Osteocyte (in vitro differentiated cells): ENCODE results near the gene CCDC141. TPM values are rescaled to one million over a fixed set of nuclear protein-coding genes. Genes with fewer than 3 reads are reported as not detected.

Experiments
- DNase-seq: peaks from one replicate; pipeline ENCODE4 v3.0.0; 2021; ENCODE audit warnings: mixed read lengths; ENCODE audit not compliant: unreplicated experiment; ENCODE audit errors: extremely low spot score
- H3K27ac Mint-ChIP-seq: one replicate; pipeline ENCODE4 v1.8.0; 2021; ENCODE audit warnings: mild to moderate bottlenecking, mixed read lengths; ENCODE audit not compliant: unreplicated experiment
- H3K27me3 Mint-ChIP-seq: one replicate; pipeline ENCODE4 v1.8.0; 2021; ENCODE audit warnings: mixed read lengths; ENCODE audit not compliant: unreplicated experiment
- H3K36me3 Mint-ChIP-seq: one replicate; pipeline ENCODE4 v1.8.0; 2021; ENCODE audit warnings: mixed read lengths; ENCODE audit not compliant: unreplicated experiment
- H3K4me1 Mint-ChIP-seq: one replicate; pipeline ENCODE4 v1.8.0; 2021; ENCODE audit warnings: mixed read lengths; ENCODE audit not compliant: unreplicated experiment
- H3K4me3 Mint-ChIP-seq: one replicate; pipeline ENCODE4 v1.8.0; 2021; ENCODE audit warnings: mild to moderate bottlenecking, moderate library complexity, mixed read lengths; ENCODE audit not compliant: unreplicated experiment
- H3K9me3 Mint-ChIP-seq: one replicate; pipeline ENCODE4 v1.8.0; 2021; ENCODE audit warnings: mixed read lengths; ENCODE audit not compliant: unreplicated experiment
- CTCF ChIP-seq: fragments of 200-600 bp; sonication (generic); IDR thresholded peaks from 2 replicates; pipeline ENCODE4 v1.5.0; 2021; ENCODE audit warnings: antibody characterized with exemption, mild to moderate bottlenecking, moderate library complexity
- total RNA-seq: library from RNA; stranded (reverse); gene quantifications from 2 replicates; pipeline ENCODE4 v1.2.1, GENCODE V29; 2021

Gene CCDC141
- total RNA-seq, 1 donor from 2014 or later, result not detected

DNA sequence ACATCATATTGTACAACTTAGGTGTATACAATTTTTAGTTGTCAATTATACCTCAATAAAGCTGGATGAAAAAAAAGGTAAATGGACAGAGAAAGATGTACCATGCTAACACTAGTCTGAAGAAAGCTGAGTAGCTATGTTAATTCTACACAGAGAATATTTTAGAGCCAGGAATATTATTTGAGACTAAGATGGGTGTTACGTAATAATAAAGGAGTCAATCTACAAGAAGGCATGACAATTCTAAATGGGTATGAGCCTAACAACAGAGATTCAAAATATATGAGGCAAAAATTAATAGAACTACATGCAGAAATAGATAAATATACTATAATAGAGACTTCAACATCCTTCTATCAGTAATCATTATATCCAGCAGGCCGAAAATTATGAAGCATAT lies 69.1 kb downstream of the CCDC141 start:
- TF ChIP-seq CTCF, result no peak
- H3K27me3 Mint-ChIP-seq, result peaks cover 10% of the 10 kb centered on the region

GRCh38 chr2:178978667-178979066 lies 71.3 kb downstream of the CCDC141 start:
- no peak for TF ChIP-seq CTCF
- no peak for DNase-seq
- Mint-ChIP-seq H3K9me3 (no peaks in the 10 kb centered on the region), H3K4me1 (no peaks in the 10 kb centered on the region), H3K36me3 (no peaks in the 10 kb centered on the region), H3K4me3 (no peak overlapping the region), H3K27me3 (peaks cover 19% of the 10 kb centered on the region), H3K27ac (no peak overlapping the region)

More for the DNA sequence above, 69.1 kb downstream of the CCDC141 start:
- no peaks in the 10 kb centered on the region for H3K4me1 Mint-ChIP-seq
- no peak overlapping the region for H3K27ac Mint-ChIP-seq
- no peaks in the 10 kb centered on the region for H3K36me3 Mint-ChIP-seq
- no peaks in the 10 kb centered on the region for H3K9me3 Mint-ChIP-seq
- no peak overlapping the region for H3K4me3 Mint-ChIP-seq
- DNase-seq, result no peak

- Mint-ChIP-seq H3K27ac (no peak overlapping the region), H3K4me1 (no peaks in the 10 kb centered on the region), H3K36me3 (no peaks in the 10 kb centered on the region), H3K9me3 (no peaks in the 10 kb centered on the region), H3K27me3 (peaks cover 21% of the 10 kb centered on the region), H3K4me3 (no peak overlapping the region)
- no peak for TF ChIP-seq CTCF
- no peak for DNase-seq
Observed at GRCh38 chr2:178976351-178976750, 73.6 kb downstream of the CCDC141 start.

DNA sequence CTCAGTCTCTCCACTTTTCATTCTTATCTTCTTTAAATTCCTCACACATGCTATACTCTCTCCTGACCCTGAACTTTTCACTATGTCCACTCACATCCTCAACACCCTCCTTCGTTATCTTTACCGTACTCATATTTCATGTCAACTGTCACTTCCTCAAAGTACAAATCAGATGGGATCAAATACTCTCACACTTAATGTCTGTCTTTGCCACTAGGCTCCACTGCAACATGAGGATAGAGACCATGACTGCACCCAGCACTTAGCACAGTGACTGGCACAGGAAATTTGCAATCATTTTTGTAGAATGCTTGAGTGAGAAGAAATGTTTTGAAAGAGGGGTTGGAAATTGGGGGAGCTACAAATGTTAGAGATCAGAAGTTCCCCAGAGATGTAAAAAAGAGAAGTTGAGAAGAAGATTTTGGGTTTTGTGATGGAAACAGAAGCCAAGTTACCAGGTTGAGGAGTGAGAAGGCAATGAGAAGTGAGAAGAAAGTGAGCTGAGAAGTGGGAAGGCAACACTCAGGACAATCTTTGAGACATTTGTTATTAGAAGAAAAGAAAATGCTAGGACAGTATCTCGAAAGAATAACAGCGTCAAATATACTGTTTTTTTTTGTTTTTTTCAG lies 87.0 kb downstream of the CCDC141 start:
- H3K27ac Mint-ChIP-seq, result no peak overlapping the region
- H3K36me3 Mint-ChIP-seq, result no peaks in the 10 kb centered on the region
- no peak for DNase-seq
- H3K27me3 Mint-ChIP-seq, result peaks cover 4% of the 10 kb centered on the region
- no peak overlapping the region for H3K4me3 Mint-ChIP-seq
- no peaks in the 10 kb centered on the region for H3K4me1 Mint-ChIP-seq
- TF ChIP-seq CTCF, result no peak
- no peaks in the 10 kb centered on the region for H3K9me3 Mint-ChIP-seq

GRCh38 chr2:178962152-178962551 lies 87.8 kb downstream of the CCDC141 start:
- H3K36me3 Mint-ChIP-seq, result no peaks in the 10 kb centered on the region
- no peak for DNase-seq
- TF ChIP-seq CTCF, result no peak
- no peak overlapping the region for H3K4me3 Mint-ChIP-seq
- H3K4me1 Mint-ChIP-seq, result no peaks in the 10 kb centered on the region
- H3K9me3 Mint-ChIP-seq, result no peaks in the 10 kb centered on the region
- no peak overlapping the region for H3K27ac Mint-ChIP-seq
- H3K27me3 Mint-ChIP-seq, result no peaks in the 10 kb centered on the region
